ENCODE data around the gene WHRN. TPM values are rescaled to one million over a fixed set of nuclear protein-coding genes. Genes with fewer than 3 reads are reported as not detected.

WHRN gene
- total and polyA plus RNA-seq, 2 of the 8 experiments (the other 6 are each of a cell fraction or from before 2014, with no cell fraction given): 4.4 to 7.7 TPM

- H2AFZ ChIP-seq (ENCODE audit: low read length): no peak overlapping the region
- H3K27ac ChIP-seq (ENCODE audit: low read depth, low read length): no peak overlapping the region
- H3K18ac ChIP-seq (ENCODE audit: extremely low read depth, low read length): no peak overlapping the region
- no peak overlapping the region for H3K56ac ChIP-seq (replicated peaks; ENCODE audit: insufficient read length, low read depth, low read length)
- no peak overlapping the region for H2BK5ac ChIP-seq (ENCODE audit: low read depth, low read length)
- H3K4me1 ChIP-seq (replicated peaks in 1 of 4; ENCODE audit: control insufficient read depth in 3 of 4, insufficient read depth in 4 of 4, low read length in 3 of 4): peaks cover 0 to 6% (median 2%) of the 10 kb centered on the region in 4 experiments; a peak in 1 of 7 replicates
- H4K5ac ChIP-seq (ENCODE audit: insufficient read length, low read depth, low read length): no peak overlapping the region
- no peaks in the 10 kb centered on the region for H3K79me2 ChIP-seq (ENCODE audit: control insufficient read depth in 1 of 2, insufficient read depth in 2 of 2, low read length in 2 of 2)
- H3K9me3 ChIP-seq (ENCODE audit: insufficient read depth in 2 of 2, low read depth in 1 of 2, low read length in 1 of 2): no peaks in the 10 kb centered on the region
- no peak overlapping the region for H3K4me2 ChIP-seq (ENCODE audit: insufficient read depth in 1 of 2, low read depth in 2 of 2, low read length in 2 of 2)
- H2BK12ac ChIP-seq (ENCODE audit: low read depth, low read length): no peak overlapping the region
- no peak overlapping the region for H3K9ac ChIP-seq (replicated peaks in 1 of 4; ENCODE audit: extremely low read depth in 1 of 4, low read depth in 3 of 4, low read length in 3 of 4)
- H3K23me2 ChIP-seq (ENCODE audit: low read depth, low read length): no peaks in the 10 kb centered on the region; the same call in 1 of the 2 replicates
- no peak for TF ChIP-seq NRF1 (IDR thresholded peaks at IDR 0.05; ENCODE audit: low read depth, low read length)
- H3K36me3 ChIP-seq (ENCODE audit: control insufficient read depth in 2 of 4, insufficient read depth in 4 of 4, low read length in 3 of 4): no peaks in the 10 kb centered on the region
- WGBS, 2 experiments (ENCODE audit: extremely low coverage in 1 of 2, insufficient coverage in 1 of 2, insufficient read length in 1 of 2, insufficient replicate concordance in 2 of 2, low coverage in 1 of 2, low lambda C conversion rate in 2 of 2, missing lambda C conversion rate in 1 of 2): 87% methylated on average over 4 of the region's 4 CpGs; no CpG with 5 or more reads in 1 of the 2 experiments
- no peak overlapping the region for H2BK15ac ChIP-seq (ENCODE audit: low read length)
- no peak overlapping the region for H3K4me3 ChIP-seq (ENCODE audit: extremely low read depth in 1 of 4, insufficient read depth in 2 of 4, low read depth in 3 of 4, low read length in 4 of 4)
- no peak overlapping the region for H2AK5ac ChIP-seq (ENCODE audit: low read depth, low read length)
- H3K4ac ChIP-seq (replicated peaks; ENCODE audit: insufficient read length, low read depth, low read length): no peak overlapping the region
- no peak for DNase-seq (ENCODE audit: low read depth in 1 of 2, low spot score in 2 of 2)
- no peak overlapping the region for H3K14ac ChIP-seq (ENCODE audit: insufficient read length)
- FAIRE-seq: no peak
- H3K79me1 ChIP-seq (ENCODE audit: low read depth, low read length): no peaks in the 10 kb centered on the region
- H3K23ac ChIP-seq (ENCODE audit: insufficient read length): no peak overlapping the region
- no peaks in the 10 kb centered on the region for H4K20me1 ChIP-seq (replicated peaks in 1 of 2; ENCODE audit: control insufficient read depth in 1 of 2, insufficient read depth in 2 of 2, low read length in 2 of 2)
- H4K91ac ChIP-seq (replicated peaks; ENCODE audit: insufficient read length, low read length): no peak overlapping the region
- H2BK20ac ChIP-seq (ENCODE audit: low read length): no peak overlapping the region
- CTCF ChIA-PET (ENCODE audit: partially characterized antibody): interaction anchor here (0.8 to 2.1 kb wide), 6 partner anchors 11 to 207 kb away, joined by 3 to 15 read pairs (median 4); no protein-coding TSS in a partner anchor
- no peak overlapping the region for H2BK120ac ChIP-seq (replicated peaks; ENCODE audit: low read depth, low read length)
- H4K8ac ChIP-seq (ENCODE audit: extremely low read depth, insufficient read depth, low read length): no peak overlapping the region
- no peaks in the 10 kb centered on the region for H3K27me3 ChIP-seq (replicated peaks in 1 of 4; ENCODE audit: control insufficient read depth in 3 of 4, extremely low read depth in 1 of 4, insufficient read depth in 3 of 4, low read length in 3 of 4)
- POLR2A ChIA-PET (ENCODE audit: partially characterized antibody): interaction anchor here (1.0 kb wide), 1 partner anchor 44 kb away, joined by 3 read pairs; no protein-coding TSS in a partner anchor
Observed at GRCh38 chr9:114446036-114446435, 59.2 kb downstream of the WHRN start.

Measured in H1 (cell line).